ENCODE measurements around the gene ENTHD1. TPM values are rescaled to one million over a fixed set of nuclear protein-coding genes. Genes with fewer than 3 reads are reported as not detected.

Gene ENTHD1
- total and polyA plus RNA-seq, 2 donors (not counting 3 experiments of a cell fraction or from before 2014, with no cell fraction given) = not detected

DNA sequence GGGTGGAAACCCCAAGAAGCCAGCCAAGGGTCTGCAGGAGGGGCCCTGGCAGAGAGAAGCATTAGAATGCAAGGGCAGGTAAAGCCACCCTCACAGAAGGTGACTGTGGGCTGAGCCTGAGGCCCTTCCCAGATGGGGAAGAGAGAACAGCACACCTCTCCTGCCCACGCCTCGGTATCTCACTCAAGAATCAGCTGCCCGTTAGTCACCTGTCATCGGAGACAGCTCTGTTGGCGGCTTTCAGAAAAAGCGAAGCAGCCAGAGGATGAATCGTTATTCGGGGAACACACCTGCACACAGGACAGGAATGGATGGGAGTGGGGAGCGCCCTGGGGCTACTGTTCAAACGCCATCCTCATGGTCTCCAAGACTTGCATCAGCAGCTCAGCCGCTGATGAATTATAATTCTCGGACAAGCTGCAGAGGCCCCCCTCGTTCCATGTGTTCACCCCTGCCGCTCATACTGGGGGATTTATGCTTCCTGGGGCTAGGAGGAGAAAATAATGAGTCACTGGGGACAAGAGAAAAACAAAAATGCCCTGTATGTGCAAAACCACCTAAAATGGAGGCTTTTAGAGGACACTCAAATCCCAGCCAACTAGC, 45.0 kb upstream of the ENTHD1 start:
- H3K9me1 ChIP-seq (replicated peaks; ENCODE audit: control insufficient read depth, extremely low read depth, insufficient read depth, low read length) = no peaks in the 10 kb centered on the region
- H3K27ac ChIP-seq (ENCODE audit: insufficient read depth, low read depth, low read length) = no peak overlapping the region
- H2AFZ ChIP-seq (ENCODE audit: low read depth, low read length) = no peak overlapping the region
- no peak overlapping the region for H3K9ac ChIP-seq (replicated peaks; ENCODE audit: extremely low read depth, insufficient read depth, low read length)
- no peak for DNase-seq (ENCODE audit: low read depth, low spot score)
- H3K27me3 ChIP-seq (ENCODE audit: control insufficient read depth in 2 of 2, insufficient read depth in 2 of 2, low read length in 2 of 2) = peaks cover 25 to 35% of the 10 kb centered on the region in 2 experiments
- no peak for FAIRE-seq
- H3K79me2 ChIP-seq (ENCODE audit: control insufficient read depth, insufficient read depth, low read length) = no peaks in the 10 kb centered on the region
- ChIA-PET CTCF (no interaction called here), POLR2A (no interaction called here)
- TF ChIP-seq EZH2 (IDR thresholded peaks at IDR 0.05; ENCODE audit: borderline replicate concordance, low read depth, low read length, severe bottlenecking) (no peak), FOS (IDR thresholded peaks at IDR 0.05; ENCODE audit: borderline replicate concordance, insufficient read depth, low read length) (no peak), JUN (IDR thresholded peaks at IDR 0.05; ENCODE audit: borderline replicate concordance, insufficient read depth, insufficient read length, low read depth) (no peak), POLR2A (IDR thresholded peaks at IDR 0.05; ENCODE audit: low read depth, low read length) (no peak), POLR2AphosphoS5 (IDR thresholded peaks at IDR 0.05; ENCODE audit: insufficient read depth, low read depth, low read length) (no peak), MYC (IDR thresholded peaks at IDR 0.05; ENCODE audit: low read depth, low read length) (no peak), GATA2 (IDR thresholded peaks at IDR 0.05; ENCODE audit: insufficient read depth, insufficient read length, low read depth, low read length) (no peak)
- TF ChIP-seq, protein P1, sequence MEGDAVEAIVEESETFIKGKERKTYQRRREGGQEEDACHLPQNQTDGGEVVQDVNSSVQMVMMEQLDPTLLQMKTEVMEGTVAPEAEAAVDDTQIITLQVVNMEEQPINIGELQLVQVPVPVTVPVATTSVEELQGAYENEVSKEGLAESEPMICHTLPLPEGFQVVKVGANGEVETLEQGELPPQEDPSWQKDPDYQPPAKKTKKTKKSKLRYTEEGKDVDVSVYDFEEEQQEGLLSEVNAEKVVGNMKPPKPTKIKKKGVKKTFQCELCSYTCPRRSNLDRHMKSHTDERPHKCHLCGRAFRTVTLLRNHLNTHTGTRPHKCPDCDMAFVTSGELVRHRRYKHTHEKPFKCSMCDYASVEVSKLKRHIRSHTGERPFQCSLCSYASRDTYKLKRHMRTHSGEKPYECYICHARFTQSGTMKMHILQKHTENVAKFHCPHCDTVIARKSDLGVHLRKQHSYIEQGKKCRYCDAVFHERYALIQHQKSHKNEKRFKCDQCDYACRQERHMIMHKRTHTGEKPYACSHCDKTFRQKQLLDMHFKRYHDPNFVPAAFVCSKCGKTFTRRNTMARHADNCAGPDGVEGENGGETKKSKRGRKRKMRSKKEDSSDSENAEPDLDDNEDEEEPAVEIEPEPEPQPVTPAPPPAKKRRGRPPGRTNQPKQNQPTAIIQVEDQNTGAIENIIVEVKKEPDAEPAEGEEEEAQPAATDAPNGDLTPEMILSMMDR (IDR thresholded peaks at IDR 0.05; ENCODE audit: extremely low read depth in 1 of 2, insufficient read depth in 1 of 2, low read depth in 1 of 2, low read length in 2 of 2) = no peak
- TF ChIP-seq, protein P2, sequence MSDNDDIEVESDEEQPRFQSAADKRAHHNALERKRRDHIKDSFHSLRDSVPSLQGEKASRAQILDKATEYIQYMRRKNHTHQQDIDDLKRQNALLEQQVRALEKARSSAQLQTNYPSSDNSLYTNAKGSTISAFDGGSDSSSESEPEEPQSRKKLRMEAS (IDR thresholded peaks at IDR 0.05; ENCODE audit: insufficient read depth, insufficient read length) = no peak
- H3K4me3 ChIP-seq (replicated peaks in 1 of 3; ENCODE audit: insufficient read depth in 1 of 3, low read depth in 1 of 3, low read length in 3 of 3) = no peak overlapping the region
- H4K20me1 ChIP-seq (replicated peaks; ENCODE audit: control insufficient read depth, extremely low read depth, insufficient read depth, low read length) = no peaks in the 10 kb centered on the region
- dilution Hi-C loops (cut with MboI; ENCODE audit: extremely low pct_ligation_motif_present, low sequenced_read_pairs) (no loop called here), intact Hi-C loops (cut with micrococcal nuclease) (no loop called here)
- no peaks in the 10 kb centered on the region for H3K9me3 ChIP-seq (replicated peaks; ENCODE audit: control insufficient read depth, insufficient read depth, low read length)
- no TSS peak for BruUV-seq (replicated peaks)
- H3K4me2 ChIP-seq (ENCODE audit: insufficient read depth, low read length) = no peak overlapping the region
- no peaks in the 10 kb centered on the region for H3K4me1 ChIP-seq (ENCODE audit: control insufficient read depth, extremely low read depth, insufficient read depth, low read length)
- no peaks in the 10 kb centered on the region for H3K36me3 ChIP-seq (ENCODE audit: control insufficient read depth in 2 of 2, extremely low read depth in 1 of 2, insufficient read depth in 2 of 2, low read length in 2 of 2)
